Liver (tissue), 9 donors: ENCODE data around the gene MCF2L2. TPM values are rescaled to one million over a fixed set of nuclear protein-coding genes. Genes with fewer than 3 reads are reported as not detected.

Experiments
- DNase-seq: peaks from one replicate; pipeline ENCODE4 v3.0.0-alpha.2; 2017; ENCODE audit warnings: low spot score
- H3K27ac ChIP-seq, 2 donors: one replicate each; pipeline ENCODE4 v1.7.0; 2013; ENCODE audit warnings: inconsistent platforms in 2 of 2, low read length in 2 of 2, control low read depth in 1 of 2, low read depth in 1 of 2, mild to moderate bottlenecking in 1 of 2
- H3K27me3 ChIP-seq, 4 donors: one replicate each; pipeline versions ENCODE4 v1.6.1 to v1.7.0; 2013; ENCODE audit warnings: low read length in 3 of 4, inconsistent platforms in 1 of 4, mild to moderate bottlenecking in 1 of 4, moderate library complexity in 1 of 4; ENCODE audit not compliant: control insufficient read depth in 4 of 4, insufficient read depth in 4 of 4
- H3K36me3 ChIP-seq, 4 donors: one replicate each; pipeline versions ENCODE4 v1.6.1 to v1.7.0; 2013; ENCODE audit warnings: low read length in 3 of 4, mild to moderate bottlenecking in 3 of 4, low read depth in 1 of 4, moderate library complexity in 1 of 4; ENCODE audit not compliant: control insufficient read depth in 4 of 4, insufficient read depth in 3 of 4
- H3K4me1 ChIP-seq, 4 donors: one replicate each; pipeline versions ENCODE4 v1.6.1 to v1.7.0; 2013; ENCODE audit warnings: low read length in 3 of 4, mild to moderate bottlenecking in 3 of 4, moderate library complexity in 1 of 4; ENCODE audit not compliant: control insufficient read depth in 4 of 4, insufficient read depth in 4 of 4
- H3K4me3 ChIP-seq, 3 donors: one replicate each; pipeline versions ENCODE4 v1.6.1 to v1.7.0; 2013; ENCODE audit warnings: low read length in 3 of 3, control low read depth in 1 of 3, low read depth in 1 of 3, mild to moderate bottlenecking in 1 of 3
- H3K9ac ChIP-seq, 2 donors: one replicate each; pipeline ENCODE4 v1.7.0; 2013; ENCODE audit warnings: low read length in 2 of 2, mild to moderate bottlenecking in 2 of 2, moderate library complexity in 2 of 2, control low read depth in 1 of 2, low read depth in 1 of 2
- H3K9me3 ChIP-seq, 4 donors: one replicate each; pipeline versions ENCODE4 v1.6.1 to v1.7.0; 2013; ENCODE audit warnings: low read length in 3 of 4; ENCODE audit not compliant: control insufficient read depth in 4 of 4
- CTCF ChIP-seq: fragments of 150-350 bp; IDR thresholded peaks from 2 replicates; pipeline ENCODE4 v1.5.1; 2017; ENCODE audit warnings: improper control_type of control experiment, low read depth, low read length; ENCODE audit not compliant: missing input control
- EGR1 ChIP-seq, 2 donors: IDR thresholded peaks; 2 replicates each; pipeline ENCODE4 v1.6.1; 2016 to 2018; ENCODE audit warnings: antibody characterized with exemption in 2 of 2, low read depth in 2 of 2
- FOXA1 ChIP-seq: IDR thresholded peaks from 2 replicates; pipeline ENCODE4 v1.6.1; 2016; ENCODE audit warnings: antibody characterized with exemption
- FOXA2 ChIP-seq: IDR thresholded peaks from 2 replicates; pipeline ENCODE4 v1.6.1; 2016; ENCODE audit warnings: antibody characterized with exemption
- HNF4A ChIP-seq, 2 donors: conservative IDR thresholded peaks; 2 replicates each; pipeline ENCODE4 v1.6.1; 2016; ENCODE audit warnings: antibody characterized with exemption in 2 of 2, mild to moderate bottlenecking in 2 of 2
- HNF4G ChIP-seq: IDR thresholded peaks from 2 replicates; pipeline ENCODE4 v1.6.1; 2016; ENCODE audit warnings: antibody characterized with exemption
- JUND ChIP-seq, 2 donors: IDR thresholded peaks; 2 replicates each; pipeline ENCODE4 v1.6.1; 2016; ENCODE audit warnings: antibody characterized with exemption in 2 of 2
- MAX ChIP-seq: IDR thresholded peaks from 2 replicates; pipeline ENCODE4 v1.6.1; 2016; ENCODE audit warnings: antibody characterized with exemption
- RAD21 ChIP-seq, 2 donors: IDR thresholded peaks; 2 replicates each; pipeline ENCODE4 v1.6.1; 2016; ENCODE audit warnings: antibody characterized with exemption in 2 of 2, mild to moderate bottlenecking in 2 of 2
- REST ChIP-seq: IDR thresholded peaks from 2 replicates; pipeline ENCODE4 v1.6.1; 2016; ENCODE audit warnings: antibody characterized with exemption, mild to moderate bottlenecking
- SP1 ChIP-seq: IDR thresholded peaks from 2 replicates; pipeline ENCODE4 v1.6.1; 2018; ENCODE audit warnings: antibody characterized with exemption, mild to moderate bottlenecking
- TAF1 ChIP-seq: conservative IDR thresholded peaks from 2 replicates; pipeline ENCODE4 v1.6.1; 2016; ENCODE audit warnings: antibody characterized with exemption, mild to moderate bottlenecking
- YY1 ChIP-seq: IDR thresholded peaks from 2 replicates; pipeline ENCODE4 v1.6.1; 2016; ENCODE audit warnings: antibody characterized with exemption, mild to moderate bottlenecking
- ZBTB33 ChIP-seq: IDR thresholded peaks from 2 replicates; pipeline ENCODE4 v1.6.1; 2016; ENCODE audit warnings: antibody characterized with exemption
- WGBS: extraction: QIAGEN DNeasy Blood & Tissue Kit; methylation state at CpG from one replicate; pipeline ENCODE4 v1.1.7; 2013; 5-methylcytosine and 5-hydroxymethylcytosine counted together
- polyA plus RNA-seq, 2 donors: library from polyadenylated mRNA; stranded (reverse) in 1 of 2; unstranded in 1 of 2; fragments of 200-250 nt in 1 of 2; fragments of >200 nt in 1 of 2; fragmentation: Nextera tagmentation in 1 of 2; extraction: Ambion mirVana in 1 of 2; gene quantifications; one replicate each; pipeline versions ENCODE4 v1.2.1 to v1.2.3, GENCODE V29; 2013 to 2015
- total RNA-seq, 2 donors: library from RNA; depleted of rRNA; stranded (reverse); fragments of >200 nt; gene quantifications; one replicate each; pipeline ENCODE4 v1.2.3, GENCODE V29; 2014
- donor health status: healthy.
- donor health status: healthy.
- donor health status: healthy.
- donor health status: healthy.
- donor health status: healthy.

Gene MCF2L2
- total and polyA plus RNA-seq, 4 donors = 0.02 to 0.47 (median 0.17) TPM; not detected in 1

GRCh38 chr3:183342824-183343223 lies 85.6 kb downstream of the MCF2L2 start:
- H3K4me3 ChIP-seq = no peak overlapping the region
- H3K27ac ChIP-seq = no peak overlapping the region
- 73% methylated on average over 1 of the region's 1 CpG for WGBS
- no peaks in the 10 kb centered on the region for H3K36me3 ChIP-seq
- H3K4me1 ChIP-seq = no peaks in the 10 kb centered on the region
- no peak for DNase-seq
- peaks cover 0 to 3% (median 0%) of the 10 kb centered on the region in 4 donors for H3K27me3 ChIP-seq
- no peaks in the 10 kb centered on the region for H3K9me3 ChIP-seq
- no peak overlapping the region for H3K9ac ChIP-seq
- TF ChIP-seq MAX (no peak), FOXA2 (no peak), HNF4G (no peak), JUND (IDR thresholded peaks at IDR 0.05) (no peak), TAF1 (no peak), EGR1 (IDR thresholded peaks at IDR 0.05; ENCODE audit: low read depth in 2 of 2) (no peak), RAD21 (IDR thresholded peaks at IDR 0.05) (no peak), YY1 (no peak), SP1 (no peak)

- Histone ChIP-seq H3K36me3 (no peaks in the 10 kb centered on the region), H3K27ac (no peak overlapping the region), H3K4me3 (no peak overlapping the region), H3K9me3 (no peaks in the 10 kb centered on the region), H3K27me3 (peaks cover 0 to 3% (median 0%) of the 10 kb centered on the region in 4 donors), H3K4me1 (no peaks in the 10 kb centered on the region), H3K9ac (no peak overlapping the region)
- no peak for DNase-seq
- TF ChIP-seq YY1 = no peak
- no peak for TF ChIP-seq CTCF
- TF ChIP-seq ZBTB33 = no peak
- no peak for TF ChIP-seq REST
- TF ChIP-seq HNF4A (conservative IDR thresholded peaks at IDR 0.05) = no peak
- no peak for TF ChIP-seq MAX
- no peak for TF ChIP-seq FOXA1
- 83% methylated on average over 14 of the region's 14 CpGs for WGBS
These were observed 86.7 kb downstream of the MCF2L2 start for GRCh38 chr3:183341545-183342288.
